ENCODE results near the gene PIAS1. TPM values are rescaled to one million over a fixed set of nuclear protein-coding genes. Genes with fewer than 3 reads are reported as not detected.

PIAS1 gene
- total and polyA plus RNA-seq, 9 of the 15 experiments (the other 6 are each of a cell fraction or from before 2014, with no cell fraction given) = 18.0 to 59.1 (median 28.5) TPM

- BruUV-seq (replicated peaks) = no TSS peak
- H3K4me3 ChIP-seq = no peak overlapping the region
- H3K27me3 ChIP-seq (ENCODE audit: control insufficient read depth in 2 of 2, insufficient read depth in 2 of 2, low read length in 2 of 2) = no peaks in the 10 kb centered on the region
- in situ Hi-C loops (cut with MboI) (no loop called here), intact Hi-C loops (cut with micrococcal nuclease) (no loop called here)
- no peaks in the 10 kb centered on the region for H3K9me1 ChIP-seq (ENCODE audit: control insufficient read depth, insufficient read depth, low read length)
- H3K27ac ChIP-seq (ENCODE audit: extremely low read depth, low read depth, low read length) = no peak overlapping the region
- no peak overlapping the region for H3K9ac ChIP-seq (ENCODE audit: insufficient read depth in 1 of 2, low read depth in 2 of 2, low read length in 2 of 2)
- H2AFZ ChIP-seq (ENCODE audit: low read depth, low read length) = no peak overlapping the region
- no peaks in the 10 kb centered on the region for H3K9me3 ChIP-seq (replicated peaks; ENCODE audit: control insufficient read depth, insufficient read depth, low read depth, low read length)
- no peak overlapping the region for H3K4me2 ChIP-seq (ENCODE audit: insufficient read depth, low read length)
- TF ChIP-seq BCOR (IDR thresholded peaks at IDR 0.05) (no peak), CEBPB (tag; IDR thresholded peaks at IDR 0.05) (no peak), HDAC2 (IDR thresholded peaks at IDR 0.05) (no peak), MYNN (IDR thresholded peaks at IDR 0.05) (no peak), MYNN (CRISPR knock-in tag; IDR thresholded peaks at IDR 0.05) (no peak), ZKSCAN1 (IDR thresholded peaks at IDR 0.05; ENCODE audit: low read depth, low read length) (no peak), ZNF143 (CRISPR knock-in tag; IDR thresholded peaks at IDR 0.05) (no peak), CCNT2 (IDR thresholded peaks at IDR 0.05; ENCODE audit: borderline replicate concordance, extremely low read depth, insufficient read length, low read depth, low read length) (no peak), ATF1 (CRISPR knock-in tag; IDR thresholded peaks at IDR 0.05) (no peak), ATF1 (tag; IDR thresholded peaks at IDR 0.05) (no peak), TFAM (CRISPR knock-in tag; conservative IDR thresholded peaks at IDR 0.05) (no peak), MBD2 (IDR thresholded peaks at IDR 0.05; ENCODE audit: borderline replicate concordance, low read depth) (no peak), ATF7 (IDR thresholded peaks at IDR 0.05) (no peak), ETV5 (CRISPR knock-in tag; IDR thresholded peaks at IDR 0.05; ENCODE audit: low read depth) (no peak), ZNF24 (IDR thresholded peaks at IDR 0.05) (no peak), HDAC8 (tag; IDR thresholded peaks at IDR 0.05) (no peak), RAD51 (IDR thresholded peaks at IDR 0.05; ENCODE audit: borderline replicate concordance, low read depth) (no peak), HNRNPH1 (optimal IDR thresholded peaks at IDR 0.05; ENCODE audit: low read depth, low read length) (no peak)
- CTCF ChIA-PET (ENCODE audit: low intra/inter-chr PET ratio) = no interaction called here
- peaks cover 10% of the 10 kb centered on the region; the same call in 1 of the 2 replicates for H4K20me1 ChIP-seq (replicated peaks; ENCODE audit: control insufficient read depth, insufficient read depth, low read length)
- peaks cover 99% of the 10 kb centered on the region for H3K79me2 ChIP-seq (ENCODE audit: control insufficient read depth, insufficient read depth, low read length)
- FAIRE-seq = no peak
- POLR2A ChIA-PET = interaction anchor here (1.7 to 1.8 kb wide), 2 partner anchors 27 to 30 kb away, joined by 5 to 6 read pairs; no protein-coding TSS in a partner anchor
- H3K36me3 ChIP-seq (ENCODE audit: control insufficient read depth, insufficient read depth, low read length) = peaks cover 16% of the 10 kb centered on the region; the same call in 2 of the 3 replicates
- no peak for ATAC-seq
- peaks cover 0 to 4% of the 10 kb centered on the region in 2 experiments; a peak in 1 of 5 replicates for H3K4me1 ChIP-seq (replicated peaks in 1 of 2; ENCODE audit: control insufficient read depth in 2 of 2, insufficient read depth in 2 of 2, low read length in 2 of 2)
- no peak for DNase-seq (ENCODE audit: extremely low read depth in 1 of 4, low spot score in 3 of 4)
- WGBS (ENCODE audit: insufficient coverage, low coverage, missing lambda C conversion rate) = 55% methylated on average over 3 of the region's 3 CpGs
These were observed 28.6 kb downstream of the PIAS1 start for GRCh38 chr15:68082735-68083134.

Measured in K562 (cell line).